ENCODE data around the gene AKAP3.

DNA sequence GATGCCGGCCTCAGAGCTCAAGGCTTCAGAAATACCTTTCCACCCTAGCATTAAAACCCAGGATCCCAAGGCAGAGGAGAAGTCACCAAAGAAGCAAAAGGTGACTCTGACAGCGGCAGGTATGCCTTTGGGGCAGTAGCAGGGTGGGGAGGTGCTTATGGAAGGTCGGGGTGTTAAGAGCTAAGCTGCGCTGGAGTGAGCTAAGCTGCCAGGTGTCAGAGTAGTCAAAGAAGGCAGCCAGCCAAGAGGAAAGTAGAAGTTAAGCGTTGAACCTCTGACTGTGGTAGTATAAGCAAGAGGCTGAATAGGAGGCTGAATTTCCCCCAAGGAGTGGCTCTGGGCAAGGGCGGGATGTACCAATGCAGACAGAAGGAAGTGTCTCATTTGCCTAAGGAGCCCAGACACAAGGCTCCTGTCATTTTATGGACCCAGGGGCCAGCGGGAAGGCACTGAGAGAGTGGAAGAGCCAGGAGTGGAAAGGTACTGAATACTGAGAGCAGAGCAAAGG lies 57.6 kb downstream of the AKAP3 start:
- TF ChIP-seq ZFP30 (CRISPR knock-in tag; IDR thresholded peaks at IDR 0.05) (no peak), OSR1 (CRISPR knock-in tag; IDR thresholded peaks at IDR 0.05) (no peak), PPARA (CRISPR knock-in tag; IDR thresholded peaks at IDR 0.05; ENCODE audit: borderline replicate concordance) (no peak), BACH2 (CRISPR knock-in tag; IDR thresholded peaks at IDR 0.05; ENCODE audit: borderline replicate concordance) (no peak), CSDC2 (CRISPR knock-in tag; IDR thresholded peaks at IDR 0.05) (no peak), ARNTL (CRISPR knock-in tag; IDR thresholded peaks at IDR 0.05; ENCODE audit: borderline replicate concordance, low read depth) (no peak), ESRRG (CRISPR knock-in tag; IDR thresholded peaks at IDR 0.05) (no peak)
- TF ChIP-seq, protein P1, sequence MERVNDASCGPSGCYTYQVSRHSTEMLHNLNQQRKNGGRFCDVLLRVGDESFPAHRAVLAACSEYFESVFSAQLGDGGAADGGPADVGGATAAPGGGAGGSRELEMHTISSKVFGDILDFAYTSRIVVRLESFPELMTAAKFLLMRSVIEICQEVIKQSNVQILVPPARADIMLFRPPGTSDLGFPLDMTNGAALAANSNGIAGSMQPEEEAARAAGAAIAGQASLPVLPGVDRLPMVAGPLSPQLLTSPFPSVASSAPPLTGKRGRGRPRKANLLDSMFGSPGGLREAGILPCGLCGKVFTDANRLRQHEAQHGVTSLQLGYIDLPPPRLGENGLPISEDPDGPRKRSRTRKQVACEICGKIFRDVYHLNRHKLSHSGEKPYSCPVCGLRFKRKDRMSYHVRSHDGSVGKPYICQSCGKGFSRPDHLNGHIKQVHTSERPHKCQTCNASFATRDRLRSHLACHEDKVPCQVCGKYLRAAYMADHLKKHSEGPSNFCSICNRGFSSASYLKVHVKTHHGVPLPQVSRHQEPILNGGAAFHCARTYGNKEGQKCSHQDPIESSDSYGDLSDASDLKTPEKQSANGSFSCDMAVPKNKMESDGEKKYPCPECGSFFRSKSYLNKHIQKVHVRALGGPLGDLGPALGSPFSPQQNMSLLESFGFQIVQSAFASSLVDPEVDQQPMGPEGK (CRISPR knock-in tag; IDR thresholded peaks at IDR 0.05; ENCODE audit: borderline replicate concordance): no peak
